SH-SY5Y (cell line): ENCODE data around the gene SP9.

Source experiments
- GATA2 ChIP-seq: IDR thresholded peaks from 2 replicates; pipeline ENCODE4 v1.6.1; 2011; ENCODE audit warnings: mild to moderate bottlenecking, low read depth, low read length
- GATA3 ChIP-seq: IDR thresholded peaks from 2 replicates; pipeline ENCODE4 v1.6.1; 2011; ENCODE audit warnings: low read depth, mild to moderate bottlenecking, low read length, moderate library complexity

- no peak for TF ChIP-seq GATA2
- no peak for TF ChIP-seq GATA3
Measured at GRCh38 chr2:174328114-174328960, 6.4 kb upstream of the SP9 start.
